Measurements from ENCODE around the gene ARMC12. TPM values are rescaled to one million over a fixed set of nuclear protein-coding genes. Genes with fewer than 3 reads are reported as not detected.

Gene ARMC12
- total and polyA plus RNA-seq, 2 donors (not counting 3 experiments of a cell fraction or from before 2014, with no cell fraction given): 0.91 to 1.9 TPM

GRCh38 chr6:35718375-35718736, 18.5 kb upstream of the ARMC12 start:
- DNase-seq (ENCODE audit: low read depth, low spot score) (no peak), FAIRE-seq (no peak)
- no peaks in the 10 kb centered on the region for H3K9me1 ChIP-seq (replicated peaks; ENCODE audit: control insufficient read depth, extremely low read depth, insufficient read depth, low read length)
- CTCF ChIA-PET: interaction anchor here (1.1 to 2.4 kb wide), 3 partner anchors 18 to 32 kb away, joined by 3 to 12 read pairs (median 5); partner anchors contain the start of gene ARMC12
- H3K27me3 ChIP-seq (ENCODE audit: control insufficient read depth in 2 of 2, insufficient read depth in 2 of 2, low read length in 2 of 2): no peaks in the 10 kb centered on the region
- POLR2A ChIA-PET: no interaction called here
- peak overlapping the region; percentile 76 for H2AFZ ChIP-seq (ENCODE audit: low read depth, low read length)
- no peaks in the 10 kb centered on the region for H4K20me1 ChIP-seq (replicated peaks; ENCODE audit: control insufficient read depth, extremely low read depth, insufficient read depth, low read length)
- intact Hi-C loops (cut with micrococcal nuclease): no loop called here
- peaks cover 31% of the 10 kb centered on the region for H3K4me1 ChIP-seq (ENCODE audit: control insufficient read depth, extremely low read depth, insufficient read depth, low read length)
- H3K36me3 ChIP-seq (ENCODE audit: control insufficient read depth in 2 of 2, extremely low read depth in 1 of 2, insufficient read depth in 2 of 2, low read length in 2 of 2): no peaks in the 10 kb centered on the region
- dilution Hi-C loops (cut with MboI; ENCODE audit: extremely low pct_ligation_motif_present, low sequenced_read_pairs): no loop called here
- no peak overlapping the region for H3K9ac ChIP-seq (replicated peaks; ENCODE audit: extremely low read depth, insufficient read depth, low read length)
- peak overlapping the region; percentile 23 for H3K4me2 ChIP-seq (ENCODE audit: insufficient read depth, low read length)
- no TSS peak for BruUV-seq (replicated peaks)
- no peaks in the 10 kb centered on the region for H3K9me3 ChIP-seq (replicated peaks; ENCODE audit: control insufficient read depth, insufficient read depth, low read length)
- H3K79me2 ChIP-seq (ENCODE audit: control insufficient read depth, insufficient read depth, low read length): no peaks in the 10 kb centered on the region
- peak overlapping the region; percentile 12 for H3K27ac ChIP-seq (ENCODE audit: insufficient read depth, low read depth, low read length)
- no peak overlapping the region for H3K4me3 ChIP-seq (replicated peaks in 1 of 3; ENCODE audit: insufficient read depth in 1 of 3, low read depth in 1 of 3, low read length in 3 of 3)
- no peak for TF ChIP-seq EZH2 (IDR thresholded peaks at IDR 0.05; ENCODE audit: borderline replicate concordance, low read depth, low read length, severe bottlenecking)
- TF ChIP-seq JUN (IDR thresholded peaks at IDR 0.05; ENCODE audit: borderline replicate concordance, insufficient read depth, insufficient read length, low read depth): no peak
- TF ChIP-seq POLR2AphosphoS5 (IDR thresholded peaks at IDR 0.05; ENCODE audit: insufficient read depth, low read depth, low read length): no peak
- TF ChIP-seq CTCF (IDR thresholded peaks at IDR 0.05; ENCODE audit: extremely low read depth in 1 of 2, insufficient read depth in 1 of 2, low read depth in 1 of 2, low read length in 2 of 2): no peak
- TF ChIP-seq FOS (IDR thresholded peaks at IDR 0.05; ENCODE audit: borderline replicate concordance, insufficient read depth, low read length): no peak
- no peak for TF ChIP-seq POLR2A (IDR thresholded peaks at IDR 0.05; ENCODE audit: low read depth, low read length)
- TF ChIP-seq MYC (IDR thresholded peaks at IDR 0.05; ENCODE audit: low read depth, low read length): no peak
- TF ChIP-seq, protein P1, sequence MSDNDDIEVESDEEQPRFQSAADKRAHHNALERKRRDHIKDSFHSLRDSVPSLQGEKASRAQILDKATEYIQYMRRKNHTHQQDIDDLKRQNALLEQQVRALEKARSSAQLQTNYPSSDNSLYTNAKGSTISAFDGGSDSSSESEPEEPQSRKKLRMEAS (IDR thresholded peaks at IDR 0.05; ENCODE audit: insufficient read depth, insufficient read length): no peak
- no peak for TF ChIP-seq GATA2 (IDR thresholded peaks at IDR 0.05; ENCODE audit: insufficient read depth, insufficient read length, low read depth, low read length)

Data from endothelial cell of umbilical vein (primary cell).